GM19239 (cell line): ENCODE results near the gene DNAJB11.
"Not testable (repeated sequence)": the region's sequence is repeated elsewhere in the genome, so short reads cannot be mapped to it uniquely, and the experiment has no call there.

Experiments
- DNase-seq: peaks from one replicate; pipeline ENCODE4 v3.0.0; 2011; ENCODE audit warnings: low spot score; ENCODE audit not compliant: insufficient read length
- FAIRE-seq: peaks from 2 replicates; lab custom pipeline; 2011; peaks lifted over from hg19 to GRCh38; lab: Jason Lieb, UNC

The DNAJB11 gene

GRCh38 chr3:186570096-186570940, at the start of gene DNAJB11:
DNAJB11 (plus strand) TSS chr3:186570720; CDS start chr3:186570898, 178 bp downstream.
- peak; percentile 98 for FAIRE-seq
- peak; percentile 91 for DNase-seq

- no peak for DNase-seq
- peak; percentile 98 for FAIRE-seq
Measured at GRCh38 chr3:186520957-186521842, 49.3 kb upstream of the DNAJB11 start.

GRCh38 chr3:186523022-186523421, 47.5 kb upstream of the DNAJB11 start:
- DNase-seq (no peak), FAIRE-seq (no peak)

GRCh38 chr3:186523434-186523833, 47.1 kb upstream of the DNAJB11 start:
- DNase-seq (no peak), FAIRE-seq (no peak)

- no peak for DNase-seq
- FAIRE-seq = no peak
Measured at GRCh38 chr3:186524616-186525015, 45.9 kb upstream of the DNAJB11 start.

GRCh38 chr3:186525369-186526255, 44.9 kb upstream of the DNAJB11 start:
- DNase-seq (no peak), FAIRE-seq (peak; percentile 80)

- FAIRE-seq (peak; percentile 88), DNase-seq (no peak)
Measured at GRCh38 chr3:186526256-186526606, 44.3 kb upstream of the DNAJB11 start.

- FAIRE-seq = peak; percentile 21
Measured at GRCh38 chr3:186529201-186529999, 41.1 kb upstream of the DNAJB11 start.

GRCh38 chr3:186530415-186530814, 40.1 kb upstream of the DNAJB11 start:
- no peak for DNase-seq
- FAIRE-seq = no peak

More at GRCh38 chr3:186529201-186529999, 41.1 kb upstream of the DNAJB11 start:
- DNase-seq = no peak

- not testable (repeated sequence) for DNase-seq, FAIRE-seq
Measured at GRCh38 chr3:186531694-186532093, 38.8 kb upstream of the DNAJB11 start.

GRCh38 chr3:186532598-186533072, 37.9 kb upstream of the DNAJB11 start:
- DNase-seq = no peak

GRCh38 chr3:186534113-186534669, 36.3 kb upstream of the DNAJB11 start:
- FAIRE-seq (peak; percentile 98), DNase-seq (no peak)

More at GRCh38 chr3:186532598-186533072, 37.9 kb upstream of the DNAJB11 start:
- FAIRE-seq = peak; percentile 90

GRCh38 chr3:186536883-186537844, 33.4 kb upstream of the DNAJB11 start:
- FAIRE-seq = peak; percentile 26

GRCh38 chr3:186538779-186539178, 31.7 kb upstream of the DNAJB11 start:
- DNase-seq = no peak
- peak; percentile 85 for FAIRE-seq

More at GRCh38 chr3:186536883-186537844, 33.4 kb upstream of the DNAJB11 start:
- DNase-seq = no peak

GRCh38 chr3:186540221-186540834, 30.2 kb upstream of the DNAJB11 start:
- FAIRE-seq (peak; percentile 99), DNase-seq (peak; percentile 34)

- FAIRE-seq = no peak
- DNase-seq = no peak
Measured at GRCh38 chr3:186540835-186541226, 29.7 kb upstream of the DNAJB11 start.

GRCh38 chr3:186544281-186544680, 26.2 kb upstream of the DNAJB11 start, which contains the start of gene CRYGS:
CRYGS (minus strand) TSS chr3:186544380; CDS start chr3:186544326, 54 bp downstream.
- no peak for DNase-seq

More at GRCh38 chr3:186544281-186544680, 26.2 kb upstream of the DNAJB11 start, which contains the start of gene CRYGS:
- no peak for FAIRE-seq
